Measurements from ENCODE around the gene ELL2. TPM values are rescaled to one million over a fixed set of nuclear protein-coding genes. Genes with fewer than 3 reads are reported as not detected.

The ELL2 gene
- total RNA-seq = 10 to 100 TPM; 32.4 to 50.3 (median 45.1) TPM

DNA sequence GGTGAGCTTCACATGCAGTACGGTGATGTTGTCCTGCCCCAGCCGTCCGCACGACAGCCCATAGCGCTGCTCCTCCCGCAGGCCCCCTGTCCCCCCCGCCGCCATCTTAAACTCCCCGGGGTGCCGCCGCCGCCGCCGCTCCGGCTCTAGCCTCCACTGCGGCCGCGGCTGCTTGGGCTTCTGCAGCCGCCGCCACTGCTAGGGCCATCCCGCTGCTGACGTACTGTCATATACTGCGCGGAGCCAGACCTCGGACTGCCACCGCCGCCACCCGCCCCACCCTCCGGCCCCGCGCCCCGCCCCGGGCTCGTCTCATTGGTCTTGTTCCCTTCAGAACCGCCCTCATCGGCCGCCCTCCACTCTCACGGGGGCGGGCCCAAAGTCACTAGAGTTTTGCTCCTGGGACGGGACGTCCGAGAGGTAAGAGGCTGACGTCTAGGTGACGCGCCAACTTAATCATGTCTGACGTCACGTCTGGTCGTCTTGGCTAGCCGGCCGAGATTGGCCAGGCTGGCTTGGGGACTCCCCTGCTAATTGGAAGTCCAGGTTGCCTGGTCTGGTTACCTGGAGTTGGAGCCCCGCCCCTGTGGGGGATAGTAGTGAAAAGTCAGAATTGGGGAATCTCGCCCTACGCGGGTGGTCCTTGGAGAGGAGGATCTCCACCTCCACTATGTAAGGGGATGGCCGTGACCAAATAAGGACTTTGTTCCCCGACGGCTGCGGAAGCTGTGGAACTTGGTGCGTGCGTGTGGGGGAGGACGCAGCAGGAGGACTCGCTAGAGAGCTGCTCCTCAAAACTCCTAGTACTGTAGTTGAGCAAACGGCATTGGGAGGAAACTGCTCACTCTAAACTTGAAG, at the start of gene ELL2:
Gene ELL2, minus strand, starts transcription at position 235 of the 858 bp plus-strand sequence. Its CDS starts 130 bp downstream, at position 105.
- intact Hi-C loops (cut with DNase I; ENCODE audit: low total_unique reads) = loop anchor here (10.0 kb wide), 1 partner anchor 373 kb away; no protein-coding TSS in a partner anchor
- peak; percentile 98 to 100 for DNase-seq (ENCODE audit: low spot score in 2 of 2)
- 1% methylated on average over 40 to 54 of the region's 63 CpGs for WGBS, 2 donors
- TF ChIP-seq POLR2A (IDR thresholded peaks at IDR 0.05) (peak in 1 of 2 donors; percentile 89), CTCF (IDR thresholded peaks at IDR 0.05) (no peak)
- H3K4me3 ChIP-seq (ENCODE audit: low read depth, poor library complexity, severe bottlenecking) = peak within 1 kb of the TSS; percentile 86

- no peak overlapping the region for H3K4me3 ChIP-seq (ENCODE audit: low read depth, poor library complexity, severe bottlenecking)
- no peak for DNase-seq (ENCODE audit: low spot score in 2 of 2)
- intact Hi-C loops (cut with DNase I; ENCODE audit: low total_unique reads) = no loop called here
- TF ChIP-seq POLR2A (IDR thresholded peaks at IDR 0.05) = no peak
- TF ChIP-seq CTCF (IDR thresholded peaks at IDR 0.05) = no peak
- WGBS, 2 donors = 89 to 90% methylated on average over 3 of the region's 3 CpGs
Measured at GRCh38 chr5:96008987-96009647, 47.5 kb upstream of the ELL2 start.

DNA sequence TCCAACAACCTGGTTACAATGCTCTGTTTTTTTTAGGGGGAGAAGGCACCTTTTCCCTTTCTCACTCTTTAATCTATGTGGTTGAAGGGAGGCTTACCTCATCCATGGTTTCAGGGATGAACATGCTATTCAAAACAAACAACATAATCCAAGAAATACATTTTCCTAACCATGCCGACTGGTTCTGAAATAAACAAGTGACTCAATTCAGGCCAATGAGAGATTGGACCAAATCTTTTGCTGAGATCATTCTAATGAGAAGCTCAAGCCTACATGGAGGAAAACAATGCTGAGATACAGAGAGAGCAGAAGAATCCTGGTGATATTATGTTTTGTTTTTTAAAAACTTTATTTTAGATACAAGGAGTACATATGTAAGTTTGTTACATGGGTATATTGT, 46.8 kb upstream of the ELL2 start:
- WGBS, 2 donors = 86 to 90% methylated on average over 1 of the region's 1 CpG
- TF ChIP-seq POLR2A (IDR thresholded peaks at IDR 0.05) (no peak), CTCF (IDR thresholded peaks at IDR 0.05) (no peak)
- DNase-seq (ENCODE audit: low spot score in 2 of 2) = no peak
- intact Hi-C loops (cut with DNase I; ENCODE audit: low total_unique reads) = no loop called here
- H3K4me3 ChIP-seq (ENCODE audit: low read depth, poor library complexity, severe bottlenecking) = no peak overlapping the region

GRCh38 chr5:96007051-96007450, 45.4 kb upstream of the ELL2 start:
- TF ChIP-seq POLR2A (IDR thresholded peaks at IDR 0.05) (no peak), CTCF (IDR thresholded peaks at IDR 0.05) (no peak)
- intact Hi-C loops (cut with DNase I; ENCODE audit: low total_unique reads) = no loop called here
- WGBS, 2 donors = 76 to 81% methylated on average over 1 of the region's 1 CpG
- no peak for DNase-seq (ENCODE audit: low spot score in 2 of 2)
- H3K4me3 ChIP-seq (ENCODE audit: low read depth, poor library complexity, severe bottlenecking) = no peak overlapping the region

- 80 to 91% methylated on average over 3 of the region's 3 CpGs for WGBS, 2 donors
- no peak for DNase-seq (ENCODE audit: low spot score in 2 of 2)
- no peak overlapping the region for H3K4me3 ChIP-seq (ENCODE audit: low read depth, poor library complexity, severe bottlenecking)
- TF ChIP-seq CTCF (IDR thresholded peaks at IDR 0.05) = no peak
- no peak for TF ChIP-seq POLR2A (IDR thresholded peaks at IDR 0.05)
- intact Hi-C loops (cut with DNase I; ENCODE audit: low total_unique reads) = no loop called here
Measured at GRCh38 chr5:96006291-96006690, 44.6 kb upstream of the ELL2 start.
